ENCODE measurements around the gene MCCD1.
A peak's percentile ranks its signal among the peaks of the same experiment; 100 is the strongest.

The MCCD1 gene

GRCh38 chr6:31573239-31574105 lies 44.7 kb downstream of the MCCD1 start:
- DNase-seq, result no peak

- no peak for DNase-seq
These were observed 45.6 kb downstream of the MCCD1 start for GRCh38 chr6:31574106-31575061.

GRCh38 chr6:31575335-31575901 lies 46.7 kb downstream of the MCCD1 start, which contains the start of gene TNF:
Gene TNF (plus strand): TSS chr6:31575565. CDS start chr6:31575742, 177 bp downstream.
- peak; percentile 93 for DNase-seq

GRCh38 chr6:31575952-31576685 lies 47.4 kb downstream of the MCCD1 start:
- DNase-seq, result peak; percentile 21

- peak; percentile 62 for DNase-seq
These were observed 48.3 kb downstream of the MCCD1 start for GRCh38 chr6:31576897-31577578.

GRCh38 chr6:31577579-31577966 lies 48.8 kb downstream of the MCCD1 start:
- no peak for DNase-seq

- DNase-seq, result peak; percentile 39
These were observed 49.7 kb downstream of the MCCD1 start for GRCh38 chr6:31578184-31579118.

- DNase-seq, result no peak
These were observed 50.4 kb downstream of the MCCD1 start for GRCh38 chr6:31579119-31579505.
